Gastrocnemius medialis (tissue), 4 donors: ENCODE results near the gene CACNG5. TPM values are rescaled to one million over a fixed set of nuclear protein-coding genes. Genes with fewer than 3 reads are reported as not detected.

ENCODE experiments used
- ATAC-seq, 2 donors: fragments of 150-250 bp; one replicate each; pipeline ENCODE4 v1.9.1; 2016
- DNase-seq, 2 donors: peaks; one replicate each; pipeline ENCODE4 v3.0.0-alpha.2; 2019
- H3K27ac ChIP-seq, 4 donors: fragments of 200-600 bp; sonication (generic); 1 replicate in 1 of 4; 2 replicates in 3 of 4; pipeline ENCODE4 v1.5.1; 2016 to 2018; ENCODE audit warnings: mild to moderate bottlenecking in 2 of 4, moderate library complexity in 1 of 4
- H3K27me3 ChIP-seq, 3 donors: fragments of 200-600 bp; sonication (generic) in 2 of 3; 1 replicate in 1 of 3; 2 replicates in 2 of 3; pipeline versions ENCODE4 v1.5.1 to v1.6.0; 2016 to 2019; ENCODE audit warnings: mild to moderate bottlenecking in 1 of 3, moderate library complexity in 1 of 3
- H3K36me3 ChIP-seq, 2 donors: fragments of 200-600 bp; sonication (generic) in 1 of 2; one replicate each; pipeline ENCODE4 v1.5.1; 2017 to 2018
- H3K4me1 ChIP-seq, 2 donors: fragments of 200-600 bp; sonication (generic) in 1 of 2; one replicate each; pipeline ENCODE4 v1.5.1; 2016 to 2017; ENCODE audit warnings: mild to moderate bottlenecking in 2 of 2
- H3K4me3 ChIP-seq, 4 donors: fragments of 200-600 bp; sonication (generic) in 3 of 4; 1 replicate in 1 of 4; 2 replicates in 3 of 4; pipeline ENCODE4 v1.5.1; 2016 to 2019; ENCODE audit warnings: mild to moderate bottlenecking in 2 of 4
- H3K9me3 ChIP-seq, 3 donors: fragments of 200-600 bp; sonication (generic) in 2 of 3; 1 replicate in 1 of 3; 2 replicates in 2 of 3; pipeline ENCODE4 v1.5.1; 2016 to 2019
- POLR2A ChIP-seq, 2 donors: fragments of 450-650 bp; IDR thresholded peaks; one replicate each; pipeline ENCODE4 v1.6.1; 2017; ENCODE audit warnings: antibody characterized with exemption in 2 of 2, mild to moderate bottlenecking in 2 of 2, moderate library complexity in 2 of 2
- in situ Hi-C, 4 donors: fragments of 200-750 bp; cut with MboI; loops; one replicate each; pipeline versions ENCODE4 v1.15.0 to v1.8.0; 2017; ENCODE audit warnings: low sequenced_read_pairs in 4 of 4
- intact Hi-C: fragments of 100-400 bp; cut with DNase I; formaldehyde crosslinking; loops from one replicate; pipeline ENCODE4 v1.15.1; 2023; ENCODE audit warnings: low total_unique reads
- total RNA-seq, 4 donors: library from RNA; depleted of rRNA; stranded (reverse); fragments of >200 nt; gene quantifications; one replicate each; pipeline versions ENCODE4 v1.1.0 to v1.2.3, GENCODE V29; 2016
- TF ChIP-seq, protein P1 (sequence below), 5 experiments: fragments of 450-650 bp in 3 of 5; fragments of 200-600 bp in 2 of 5; sonication (generic) in 2 of 5; IDR thresholded peaks in 4 of 5; conservative IDR thresholded peaks in 1 of 5; 1 replicate in 4 of 5; 2 replicates in 1 of 5; pipeline ENCODE4 v1.5.1; 2016 to 2019; ENCODE audit warnings: antibody characterized with exemption in 5 of 5, mild to moderate bottlenecking in 3 of 5, moderate library complexity in 3 of 5

Gene CACNG5
- total RNA-seq, 4 donors from 2014 or later = not detected

- intact Hi-C loops (no loop called here), in situ Hi-C loops (no loop called here)
- DNase-seq (no peak), ATAC-seq (no peak)
- Histone ChIP-seq H3K27ac (no peak overlapping the region), H3K36me3 (no peaks in the 10 kb centered on the region), H3K4me1 (no peaks in the 10 kb centered on the region), H3K9me3 (no peaks in the 10 kb centered on the region), H3K27me3 (peaks cover 24 to 39% (median 24%) of the 10 kb centered on the region in 3 donors), H3K4me3 (no peak overlapping the region)
- TF ChIP-seq POLR2A (IDR thresholded peaks at IDR 0.05) = no peak
- TF ChIP-seq, protein P1, sequence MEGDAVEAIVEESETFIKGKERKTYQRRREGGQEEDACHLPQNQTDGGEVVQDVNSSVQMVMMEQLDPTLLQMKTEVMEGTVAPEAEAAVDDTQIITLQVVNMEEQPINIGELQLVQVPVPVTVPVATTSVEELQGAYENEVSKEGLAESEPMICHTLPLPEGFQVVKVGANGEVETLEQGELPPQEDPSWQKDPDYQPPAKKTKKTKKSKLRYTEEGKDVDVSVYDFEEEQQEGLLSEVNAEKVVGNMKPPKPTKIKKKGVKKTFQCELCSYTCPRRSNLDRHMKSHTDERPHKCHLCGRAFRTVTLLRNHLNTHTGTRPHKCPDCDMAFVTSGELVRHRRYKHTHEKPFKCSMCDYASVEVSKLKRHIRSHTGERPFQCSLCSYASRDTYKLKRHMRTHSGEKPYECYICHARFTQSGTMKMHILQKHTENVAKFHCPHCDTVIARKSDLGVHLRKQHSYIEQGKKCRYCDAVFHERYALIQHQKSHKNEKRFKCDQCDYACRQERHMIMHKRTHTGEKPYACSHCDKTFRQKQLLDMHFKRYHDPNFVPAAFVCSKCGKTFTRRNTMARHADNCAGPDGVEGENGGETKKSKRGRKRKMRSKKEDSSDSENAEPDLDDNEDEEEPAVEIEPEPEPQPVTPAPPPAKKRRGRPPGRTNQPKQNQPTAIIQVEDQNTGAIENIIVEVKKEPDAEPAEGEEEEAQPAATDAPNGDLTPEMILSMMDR (IDR thresholded peaks at IDR 0.05 in 4 of 5, conservative IDR thresholded peaks at IDR 0.05 in 1 of 5) = no peak
Observed at GRCh38 chr17:66837226-66837625, 2.3 kb downstream of the CACNG5 start.

DNA sequence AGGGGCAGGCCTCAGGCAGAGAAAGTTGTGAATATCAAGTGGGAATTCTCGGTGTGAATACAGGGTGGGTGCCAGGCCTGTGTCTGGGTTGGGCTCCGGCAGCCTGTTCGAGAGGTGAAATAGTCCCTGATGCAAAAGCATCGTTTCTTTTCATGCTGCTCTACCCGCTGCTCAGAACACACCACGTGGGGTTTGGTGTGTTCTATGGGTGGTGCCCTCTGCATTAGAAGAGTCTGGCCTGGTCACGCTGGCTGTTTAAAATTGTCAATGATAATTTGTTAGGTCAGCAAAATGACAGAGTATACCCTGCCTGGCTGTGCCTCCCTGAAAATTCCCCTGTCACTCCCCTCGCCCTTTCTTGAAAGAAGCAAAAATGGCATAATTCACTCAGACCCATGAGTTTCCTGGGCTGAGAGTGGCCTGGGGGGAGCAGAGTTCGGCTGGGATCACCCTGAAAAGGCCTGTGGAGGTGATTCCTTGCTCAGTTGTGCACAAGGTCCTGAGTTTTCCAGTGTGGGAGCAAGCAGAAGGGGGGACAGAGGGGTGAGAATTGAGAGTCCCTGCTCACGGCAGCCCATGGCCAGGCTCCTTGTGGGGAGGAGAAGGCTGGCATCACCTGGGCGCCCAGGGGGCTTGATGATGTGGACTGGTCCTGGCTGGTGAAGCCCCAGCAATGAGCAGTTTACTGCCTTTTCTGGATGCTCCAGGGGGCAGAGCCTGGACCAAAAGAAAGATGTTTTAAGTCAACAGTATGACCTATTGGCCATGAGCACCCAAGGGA, 3.2 kb downstream of the CACNG5 start:
- H3K9me3 ChIP-seq = no peaks in the 10 kb centered on the region
- no peaks in the 10 kb centered on the region for H3K36me3 ChIP-seq
- no peak overlapping the region for H3K4me3 ChIP-seq
- H3K27ac ChIP-seq = no peak overlapping the region
- intact Hi-C loops = no loop called here
- H3K27me3 ChIP-seq = peaks cover 24 to 36% (median 24%) of the 10 kb centered on the region in 3 donors
- no peak for TF ChIP-seq POLR2A (IDR thresholded peaks at IDR 0.05)
- TF ChIP-seq, protein P1 (IDR thresholded peaks at IDR 0.05 in 4 of 5, conservative IDR thresholded peaks at IDR 0.05 in 1 of 5) = no peak
- no peaks in the 10 kb centered on the region for H3K4me1 ChIP-seq
- ATAC-seq = no peak
- in situ Hi-C loops = no loop called here
- DNase-seq = no peak

DNA sequence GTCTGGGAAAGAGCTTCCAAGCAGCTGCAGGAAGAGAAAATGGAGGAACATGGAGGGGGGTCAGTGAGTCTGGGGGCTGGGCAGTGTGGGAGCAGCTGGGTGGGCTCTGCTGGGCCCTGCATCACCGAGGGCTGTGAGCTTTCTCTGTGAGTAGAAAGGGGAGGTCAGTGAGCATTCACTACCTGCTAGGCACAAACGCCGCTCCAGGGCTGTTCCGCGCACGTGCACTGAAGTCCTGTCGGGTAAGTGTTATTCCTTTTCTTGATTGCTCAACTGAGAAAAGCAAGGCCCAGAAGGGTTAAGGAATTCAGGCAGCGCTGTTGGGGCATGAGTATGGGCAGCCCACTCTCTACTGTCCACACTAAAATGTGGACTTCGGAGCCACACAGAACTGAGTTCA, 4.7 kb downstream of the CACNG5 start:
- in situ Hi-C loops = no loop called here
- Histone ChIP-seq H3K4me3 (no peak overlapping the region), H3K9me3 (no peaks in the 10 kb centered on the region), H3K4me1 (no peaks in the 10 kb centered on the region), H3K36me3 (no peaks in the 10 kb centered on the region), H3K27me3 (peaks cover 14 to 23% (median 17%) of the 10 kb centered on the region in 3 donors), H3K27ac (no peak overlapping the region)
- DNase-seq (no peak), ATAC-seq (no peak)
- intact Hi-C loops = no loop called here
- TF ChIP-seq, protein P1 (IDR thresholded peaks at IDR 0.05 in 4 of 5, conservative IDR thresholded peaks at IDR 0.05 in 1 of 5) = no peak
- TF ChIP-seq POLR2A (IDR thresholded peaks at IDR 0.05) = no peak

- ATAC-seq = no peak
- in situ Hi-C loops (no loop called here), intact Hi-C loops (no loop called here)
- no peak overlapping the region for H3K4me3 ChIP-seq
- no peaks in the 10 kb centered on the region for H3K4me1 ChIP-seq
- DNase-seq = no peak
- no peaks in the 10 kb centered on the region for H3K36me3 ChIP-seq
- H3K27me3 ChIP-seq = peaks cover 9 to 18% (median 14%) of the 10 kb centered on the region in 3 donors
- TF ChIP-seq, protein P1 (IDR thresholded peaks at IDR 0.05 in 4 of 5, conservative IDR thresholded peaks at IDR 0.05 in 1 of 5) = no peak
- TF ChIP-seq POLR2A (IDR thresholded peaks at IDR 0.05) = no peak
- no peak overlapping the region for H3K27ac ChIP-seq
- no peaks in the 10 kb centered on the region for H3K9me3 ChIP-seq
Observed at GRCh38 chr17:66840061-66840460, 5.1 kb downstream of the CACNG5 start.
